ENCODE data around the gene AQP4. TPM values are rescaled to one million over a fixed set of nuclear protein-coding genes. Genes with fewer than 3 reads are reported as not detected.

AQP4 gene
- total and polyA plus RNA-seq, 2 donors (not counting 1 experiment from before 2014, with no cell fraction given) = not detected

- Histone ChIP-seq H3K79me2 (ENCODE audit: control insufficient read depth, insufficient read depth, low read length) (no peaks in the 10 kb centered on the region), H3K9ac (ENCODE audit: insufficient read depth, low read length) (no peak overlapping the region)
These were observed 37.9 kb downstream of the AQP4 start for GRCh38 chr18:26827581-26827980.

GRCh38 chr18:26826656-26827235 is 38.8 kb downstream of the AQP4 start:
- Histone ChIP-seq H3K9ac (ENCODE audit: insufficient read depth, low read length) (no peak overlapping the region), H4K20me1 (ENCODE audit: control insufficient read depth, extremely low read depth, insufficient read depth, low read length) (no peaks in the 10 kb centered on the region), H3K4me1 (ENCODE audit: control insufficient read depth, extremely low read depth, insufficient read depth, low read length) (no peaks in the 10 kb centered on the region), H3K27ac (ENCODE audit: insufficient read depth, low read length) (no peak overlapping the region), H3K36me3 (ENCODE audit: control insufficient read depth, insufficient read depth, low read length) (no peaks in the 10 kb centered on the region), H3K9me3 (ENCODE audit: control insufficient read depth, insufficient read depth, low read depth, low read length) (no peaks in the 10 kb centered on the region), H3K4me3 (replicated peaks in 1 of 4; ENCODE audit: control extremely low read depth in 1 of 4, insufficient read depth in 1 of 4, low read depth in 3 of 4, low read length in 4 of 4) (no peak overlapping the region), H2AFZ (ENCODE audit: low read length) (no peak overlapping the region), H3K27me3 (ENCODE audit: control insufficient read depth, insufficient read depth, low read length) (no peaks in the 10 kb centered on the region), H3K4me2 (ENCODE audit: extremely low read depth, insufficient read depth, low read length) (no peak overlapping the region), H3K79me2 (ENCODE audit: control insufficient read depth, insufficient read depth, low read length) (no peaks in the 10 kb centered on the region)
- TF ChIP-seq EZH2 (IDR thresholded peaks at IDR 0.05; ENCODE audit: low read length, missing control alignments) = no peak
- TF ChIP-seq, protein P1, sequence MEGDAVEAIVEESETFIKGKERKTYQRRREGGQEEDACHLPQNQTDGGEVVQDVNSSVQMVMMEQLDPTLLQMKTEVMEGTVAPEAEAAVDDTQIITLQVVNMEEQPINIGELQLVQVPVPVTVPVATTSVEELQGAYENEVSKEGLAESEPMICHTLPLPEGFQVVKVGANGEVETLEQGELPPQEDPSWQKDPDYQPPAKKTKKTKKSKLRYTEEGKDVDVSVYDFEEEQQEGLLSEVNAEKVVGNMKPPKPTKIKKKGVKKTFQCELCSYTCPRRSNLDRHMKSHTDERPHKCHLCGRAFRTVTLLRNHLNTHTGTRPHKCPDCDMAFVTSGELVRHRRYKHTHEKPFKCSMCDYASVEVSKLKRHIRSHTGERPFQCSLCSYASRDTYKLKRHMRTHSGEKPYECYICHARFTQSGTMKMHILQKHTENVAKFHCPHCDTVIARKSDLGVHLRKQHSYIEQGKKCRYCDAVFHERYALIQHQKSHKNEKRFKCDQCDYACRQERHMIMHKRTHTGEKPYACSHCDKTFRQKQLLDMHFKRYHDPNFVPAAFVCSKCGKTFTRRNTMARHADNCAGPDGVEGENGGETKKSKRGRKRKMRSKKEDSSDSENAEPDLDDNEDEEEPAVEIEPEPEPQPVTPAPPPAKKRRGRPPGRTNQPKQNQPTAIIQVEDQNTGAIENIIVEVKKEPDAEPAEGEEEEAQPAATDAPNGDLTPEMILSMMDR (conservative IDR thresholded peaks at IDR 0.05 in 1 of 2, IDR thresholded peaks at IDR 0.05 in 1 of 2; ENCODE audit: low read depth in 1 of 2, low read length in 2 of 2) = no peak
- DNase-seq (ENCODE audit: low read depth in 2 of 2) = no peak

More at GRCh38 chr18:26827581-26827980, 37.9 kb downstream of the AQP4 start:
- Histone ChIP-seq H3K27me3 (ENCODE audit: control insufficient read depth, insufficient read depth, low read length) (no peaks in the 10 kb centered on the region), H3K4me1 (ENCODE audit: control insufficient read depth, extremely low read depth, insufficient read depth, low read length) (no peaks in the 10 kb centered on the region), H4K20me1 (ENCODE audit: control insufficient read depth, extremely low read depth, insufficient read depth, low read length) (no peaks in the 10 kb centered on the region), H3K4me2 (ENCODE audit: extremely low read depth, insufficient read depth, low read length) (no peak overlapping the region), H3K36me3 (ENCODE audit: control insufficient read depth, insufficient read depth, low read length) (no peaks in the 10 kb centered on the region), H3K27ac (ENCODE audit: insufficient read depth, low read length) (no peak overlapping the region), H3K4me3 (replicated peaks in 1 of 4; ENCODE audit: control extremely low read depth in 1 of 4, insufficient read depth in 1 of 4, low read depth in 3 of 4, low read length in 4 of 4) (no peak overlapping the region), H3K9me3 (ENCODE audit: control insufficient read depth, insufficient read depth, low read depth, low read length) (no peaks in the 10 kb centered on the region), H2AFZ (ENCODE audit: low read length) (no peak overlapping the region)
- TF ChIP-seq, protein P1 (conservative IDR thresholded peaks at IDR 0.05 in 1 of 2, IDR thresholded peaks at IDR 0.05 in 1 of 2; ENCODE audit: low read depth in 1 of 2, low read length in 2 of 2) = no peak
- no peak for TF ChIP-seq EZH2 (IDR thresholded peaks at IDR 0.05; ENCODE audit: low read length, missing control alignments)
- DNase-seq (ENCODE audit: low read depth in 2 of 2) = no peak

GRCh38 chr18:26821181-26821580 is 44.3 kb downstream of the AQP4 start:
- no peaks in the 10 kb centered on the region for H3K4me1 ChIP-seq (ENCODE audit: control insufficient read depth, extremely low read depth, insufficient read depth, low read length)
- DNase-seq (ENCODE audit: low read depth in 2 of 2) = no peak
- no peak for TF ChIP-seq EZH2 (IDR thresholded peaks at IDR 0.05; ENCODE audit: low read length, missing control alignments)
- TF ChIP-seq, protein P1 (conservative IDR thresholded peaks at IDR 0.05 in 1 of 2, IDR thresholded peaks at IDR 0.05 in 1 of 2; ENCODE audit: low read depth in 1 of 2, low read length in 2 of 2) = no peak
- H3K79me2 ChIP-seq (ENCODE audit: control insufficient read depth, insufficient read depth, low read length) = no peaks in the 10 kb centered on the region
- no peak overlapping the region for H3K9ac ChIP-seq (ENCODE audit: insufficient read depth, low read length)
- no peaks in the 10 kb centered on the region for H3K36me3 ChIP-seq (ENCODE audit: control insufficient read depth, insufficient read depth, low read length)
- no peak overlapping the region for H2AFZ ChIP-seq (ENCODE audit: low read length)
- H3K27me3 ChIP-seq (ENCODE audit: control insufficient read depth, insufficient read depth, low read length) = no peaks in the 10 kb centered on the region
- H3K4me3 ChIP-seq (replicated peaks in 1 of 4; ENCODE audit: control extremely low read depth in 1 of 4, insufficient read depth in 1 of 4, low read depth in 3 of 4, low read length in 4 of 4) = no peak overlapping the region
- no peak overlapping the region for H3K27ac ChIP-seq (ENCODE audit: insufficient read depth, low read length)
- H4K20me1 ChIP-seq (ENCODE audit: control insufficient read depth, extremely low read depth, insufficient read depth, low read length) = no peaks in the 10 kb centered on the region
- no peak overlapping the region for H3K4me2 ChIP-seq (ENCODE audit: extremely low read depth, insufficient read depth, low read length)
- H3K9me3 ChIP-seq (ENCODE audit: control insufficient read depth, insufficient read depth, low read depth, low read length) = no peaks in the 10 kb centered on the region

Measured in fibroblast of lung (primary cell).